ENCODE data around the gene AK3. TPM values are rescaled to one million over a fixed set of nuclear protein-coding genes. Genes with fewer than 3 reads are reported as not detected.
A peak's percentile ranks its signal among the peaks of the same experiment; 100 is the strongest.

Gene AK3
- total and polyA plus RNA-seq, 10 of the 15 experiments (the other 5 are each of a cell fraction or from before 2014, with no cell fraction given): 14.2 to 86.6 (median 43.9) TPM

DNA sequence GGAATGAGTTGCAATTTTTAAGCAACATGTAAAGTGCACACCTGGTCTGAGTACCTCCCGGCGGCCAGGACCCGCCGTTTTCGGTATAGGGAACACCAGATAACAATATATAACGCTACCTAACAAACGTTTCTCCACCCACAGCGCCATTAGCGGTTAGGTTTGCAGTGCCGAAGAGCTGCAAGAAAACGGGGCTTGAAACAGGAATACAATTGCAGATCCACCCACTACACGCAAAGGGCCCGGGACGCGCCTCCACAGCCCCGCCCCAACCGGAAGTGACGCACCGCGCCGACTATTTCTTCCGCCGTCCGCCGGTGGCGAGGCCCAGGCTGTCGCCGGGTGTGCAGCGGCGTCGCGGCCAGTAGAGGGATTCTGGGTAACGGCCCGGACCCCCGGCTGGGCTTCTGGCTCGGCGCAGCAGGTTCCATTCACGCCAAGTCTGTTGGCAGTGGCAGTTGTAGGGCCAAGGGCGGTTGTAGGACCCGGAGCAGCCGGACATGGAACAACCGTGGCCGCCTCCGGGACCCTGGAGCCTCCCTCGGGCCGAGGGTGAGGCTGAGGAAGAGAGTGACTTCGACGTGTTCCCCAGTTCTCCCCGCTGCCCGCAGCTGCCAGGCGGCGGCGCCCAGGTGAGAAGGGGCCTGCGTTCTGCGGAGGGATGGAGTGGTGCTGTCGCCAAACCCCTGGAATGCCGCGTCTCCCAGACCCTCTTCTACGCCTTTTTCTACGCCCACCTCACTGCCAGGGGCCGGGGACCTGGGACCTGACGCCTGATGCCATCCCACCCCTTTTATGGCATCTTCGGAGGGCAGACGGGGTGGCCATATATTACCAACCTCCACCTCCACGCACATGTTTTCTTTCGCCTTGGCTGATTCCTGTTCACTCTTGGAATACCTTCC, 61.5 kb downstream of the AK3 start, which contains the start of gene CDC37L1 (continued):
- TF ChIP-seq, protein P1, sequence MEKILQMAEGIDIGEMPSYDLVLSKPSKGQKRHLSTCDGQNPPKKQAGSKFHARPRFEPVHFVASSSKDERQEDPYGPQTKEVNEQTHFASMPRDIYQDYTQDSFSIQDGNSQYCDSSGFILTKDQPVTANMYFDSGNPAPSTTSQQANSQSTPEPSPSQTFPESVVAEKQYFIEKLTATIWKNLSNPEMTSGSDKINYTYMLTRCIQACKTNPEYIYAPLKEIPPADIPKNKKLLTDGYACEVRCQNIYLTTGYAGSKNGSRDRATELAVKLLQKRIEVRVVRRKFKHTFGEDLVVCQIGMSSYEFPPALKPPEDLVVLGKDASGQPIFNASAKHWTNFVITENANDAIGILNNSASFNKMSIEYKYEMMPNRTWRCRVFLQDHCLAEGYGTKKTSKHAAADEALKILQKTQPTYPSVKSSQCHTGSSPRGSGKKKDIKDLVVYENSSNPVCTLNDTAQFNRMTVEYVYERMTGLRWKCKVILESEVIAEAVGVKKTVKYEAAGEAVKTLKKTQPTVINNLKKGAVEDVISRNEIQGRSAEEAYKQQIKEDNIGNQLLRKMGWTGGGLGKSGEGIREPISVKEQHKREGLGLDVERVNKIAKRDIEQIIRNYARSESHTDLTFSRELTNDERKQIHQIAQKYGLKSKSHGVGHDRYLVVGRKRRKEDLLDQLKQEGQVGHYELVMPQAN (conservative IDR thresholded peaks at IDR 0.05): peak; percentile 53
- TF ChIP-seq, protein P2, sequence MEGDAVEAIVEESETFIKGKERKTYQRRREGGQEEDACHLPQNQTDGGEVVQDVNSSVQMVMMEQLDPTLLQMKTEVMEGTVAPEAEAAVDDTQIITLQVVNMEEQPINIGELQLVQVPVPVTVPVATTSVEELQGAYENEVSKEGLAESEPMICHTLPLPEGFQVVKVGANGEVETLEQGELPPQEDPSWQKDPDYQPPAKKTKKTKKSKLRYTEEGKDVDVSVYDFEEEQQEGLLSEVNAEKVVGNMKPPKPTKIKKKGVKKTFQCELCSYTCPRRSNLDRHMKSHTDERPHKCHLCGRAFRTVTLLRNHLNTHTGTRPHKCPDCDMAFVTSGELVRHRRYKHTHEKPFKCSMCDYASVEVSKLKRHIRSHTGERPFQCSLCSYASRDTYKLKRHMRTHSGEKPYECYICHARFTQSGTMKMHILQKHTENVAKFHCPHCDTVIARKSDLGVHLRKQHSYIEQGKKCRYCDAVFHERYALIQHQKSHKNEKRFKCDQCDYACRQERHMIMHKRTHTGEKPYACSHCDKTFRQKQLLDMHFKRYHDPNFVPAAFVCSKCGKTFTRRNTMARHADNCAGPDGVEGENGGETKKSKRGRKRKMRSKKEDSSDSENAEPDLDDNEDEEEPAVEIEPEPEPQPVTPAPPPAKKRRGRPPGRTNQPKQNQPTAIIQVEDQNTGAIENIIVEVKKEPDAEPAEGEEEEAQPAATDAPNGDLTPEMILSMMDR (IDR thresholded peaks at IDR 0.05 in 2 of 3, conservative IDR thresholded peaks at IDR 0.05 in 1 of 3; ENCODE audit: control insufficient read depth in 2 of 3, extremely low read depth in 1 of 3, insufficient read depth in 1 of 3, low read depth in 3 of 3, low read length in 3 of 3): peak; percentile 44 to 66 (median 60); a peak in 5 of 6 replicates
- TF ChIP-seq FOXK2 (IDR thresholded peaks at IDR 0.05): no peak

DNA sequence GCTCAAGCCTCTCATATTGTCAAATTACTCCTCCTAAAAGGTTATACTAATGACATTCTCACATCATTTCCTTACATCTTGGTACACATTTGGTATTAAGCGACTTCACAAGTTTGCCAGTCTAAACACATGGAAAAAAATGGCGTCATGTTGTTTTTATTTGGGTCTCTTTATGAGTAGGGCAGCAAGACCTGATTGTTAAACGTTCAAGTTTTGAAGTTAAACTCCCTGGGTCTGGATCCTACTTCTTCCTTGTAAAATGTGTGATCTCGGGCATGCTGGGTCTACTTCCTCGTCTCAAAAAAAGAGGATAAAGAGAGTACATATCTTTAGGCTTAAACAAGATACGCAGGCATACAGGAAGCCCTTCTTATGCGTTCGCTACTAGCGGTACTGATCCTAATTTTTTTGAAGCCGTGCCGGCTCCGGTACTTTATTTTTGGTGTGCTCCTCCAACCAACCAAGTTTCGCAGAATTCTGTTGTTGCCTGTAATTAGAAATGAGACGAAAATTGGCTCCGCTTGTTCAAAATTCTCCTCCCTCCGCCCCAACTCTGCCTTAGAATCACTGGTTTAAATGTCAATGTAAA, 62.2 kb downstream of the AK3 start:
- Histone ChIP-seq H3K27me3 (replicated peaks in 1 of 2; ENCODE audit: control insufficient read depth in 2 of 2, insufficient read depth in 2 of 2, low read length in 1 of 2) (no peaks in the 10 kb centered on the region), H3K9ac (ENCODE audit: control insufficient read depth, insufficient read depth, low read length) (peak overlapping the region; percentile 98), H3K79me2 (ENCODE audit: control insufficient read depth, insufficient read depth, low read length) (peaks cover 31% of the 10 kb centered on the region), H2AFZ (ENCODE audit: control insufficient read depth, low read depth, low read length) (peak overlapping the region; percentile 94), H3K4me3 (peak overlapping the region; percentile 89), H3K4me2 (ENCODE audit: control insufficient read depth, insufficient read depth) (peak overlapping the region; percentile 85), H3K27ac (ENCODE audit: control insufficient read depth, insufficient read depth) (peak overlapping the region; percentile 96), H3K36me3 (ENCODE audit: control insufficient read depth in 2 of 2, insufficient read depth in 2 of 2, low read length in 1 of 2) (no peaks in the 10 kb centered on the region), H3K9me3 (replicated peaks; ENCODE audit: control insufficient read depth, insufficient read depth, low read length) (no peaks in the 10 kb centered on the region), H4K20me1 (ENCODE audit: control insufficient read depth, insufficient read depth) (no peaks in the 10 kb centered on the region), H3K4me1 (ENCODE audit: control insufficient read depth, insufficient read depth, low read length) (peaks cover 3% of the 10 kb centered on the region; the same call in 1 of the 2 replicates)
- ChIA-PET CTCF (interaction anchor here (1.0 to 1.4 kb wide), 3 partner anchors 13 to 62 kb away, joined by 3 to 6 read pairs (median 3); partner anchors contain the start of gene AK3), RAD21 (ENCODE audit: unreplicated experiment) (interaction anchor here (0.7 kb wide), 1 partner anchor 74 kb away, joined by 3 read pairs; no protein-coding TSS in a partner anchor), POLR2A (no interaction called here), SMC1A (ENCODE audit: uncharacterized antibody, unreplicated experiment) (interaction anchor here (0.5 to 0.6 kb wide), 2 partner anchors 59 to 123 kb away, joined by 3 read pairs; no protein-coding TSS in a partner anchor)
- DNase-seq (ENCODE audit: low read depth, low spot score) (no peak), FAIRE-seq (peak; percentile 38), ATAC-seq (peak; percentile 33)
- intact Hi-C loops (cut with micrococcal nuclease; ENCODE audit: unreplicated experiment) (loop anchor here (2.0 kb wide), 1 partner anchor 62 kb away; the partner anchor contains the start of gene AK3), in situ Hi-C loops (cut with MboI) (no loop called here)
- WGBS (ENCODE audit: insufficient coverage, insufficient replicate concordance, low lambda C conversion rate, missing lambda C conversion rate): 2% methylated on average over 16 of the region's 16 CpGs
- TSS peak; percentile 96 for BruUV-seq (replicated peaks)
- TF ChIP-seq, protein P3, sequence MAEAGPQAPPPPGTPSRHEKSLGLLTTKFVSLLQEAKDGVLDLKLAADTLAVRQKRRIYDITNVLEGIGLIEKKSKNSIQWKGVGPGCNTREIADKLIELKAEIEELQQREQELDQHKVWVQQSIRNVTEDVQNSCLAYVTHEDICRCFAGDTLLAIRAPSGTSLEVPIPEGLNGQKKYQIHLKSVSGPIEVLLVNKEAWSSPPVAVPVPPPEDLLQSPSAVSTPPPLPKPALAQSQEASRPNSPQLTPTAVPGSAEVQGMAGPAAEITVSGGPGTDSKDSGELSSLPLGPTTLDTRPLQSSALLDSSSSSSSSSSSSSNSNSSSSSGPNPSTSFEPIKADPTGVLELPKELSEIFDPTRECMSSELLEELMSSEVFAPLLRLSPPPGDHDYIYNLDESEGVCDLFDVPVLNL (IDR thresholded peaks at IDR 0.05; ENCODE audit: low read depth, low read length): no peak
- TF ChIP-seq, protein P4, sequence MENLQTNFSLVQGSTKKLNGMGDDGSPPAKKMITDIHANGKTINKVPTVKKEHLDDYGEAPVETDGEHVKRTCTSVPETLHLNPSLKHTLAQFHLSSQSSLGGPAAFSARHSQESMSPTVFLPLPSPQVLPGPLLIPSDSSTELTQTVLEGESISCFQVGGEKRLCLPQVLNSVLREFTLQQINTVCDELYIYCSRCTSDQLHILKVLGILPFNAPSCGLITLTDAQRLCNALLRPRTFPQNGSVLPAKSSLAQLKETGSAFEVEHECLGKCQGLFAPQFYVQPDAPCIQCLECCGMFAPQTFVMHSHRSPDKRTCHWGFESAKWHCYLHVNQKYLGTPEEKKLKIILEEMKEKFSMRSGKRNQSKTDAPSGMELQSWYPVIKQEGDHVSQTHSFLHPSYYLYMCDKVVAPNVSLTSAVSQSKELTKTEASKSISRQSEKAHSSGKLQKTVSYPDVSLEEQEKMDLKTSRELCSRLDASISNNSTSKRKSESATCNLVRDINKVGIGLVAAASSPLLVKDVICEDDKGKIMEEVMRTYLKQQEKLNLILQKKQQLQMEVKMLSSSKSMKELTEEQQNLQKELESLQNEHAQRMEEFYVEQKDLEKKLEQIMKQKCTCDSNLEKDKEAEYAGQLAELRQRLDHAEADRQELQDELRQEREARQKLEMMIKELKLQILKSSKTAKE (IDR thresholded peaks at IDR 0.05; ENCODE audit: low read depth, poor library complexity, severe bottlenecking): no peak
- TF ChIP-seq SPI1 (IDR thresholded peaks at IDR 0.05; ENCODE audit: borderline replicate concordance, insufficient read depth, low read depth, low read length) (no peak), SIN3A (IDR thresholded peaks at IDR 0.05; ENCODE audit: low read depth, low read length) (no peak)
- TF ChIP-seq, protein P5, sequence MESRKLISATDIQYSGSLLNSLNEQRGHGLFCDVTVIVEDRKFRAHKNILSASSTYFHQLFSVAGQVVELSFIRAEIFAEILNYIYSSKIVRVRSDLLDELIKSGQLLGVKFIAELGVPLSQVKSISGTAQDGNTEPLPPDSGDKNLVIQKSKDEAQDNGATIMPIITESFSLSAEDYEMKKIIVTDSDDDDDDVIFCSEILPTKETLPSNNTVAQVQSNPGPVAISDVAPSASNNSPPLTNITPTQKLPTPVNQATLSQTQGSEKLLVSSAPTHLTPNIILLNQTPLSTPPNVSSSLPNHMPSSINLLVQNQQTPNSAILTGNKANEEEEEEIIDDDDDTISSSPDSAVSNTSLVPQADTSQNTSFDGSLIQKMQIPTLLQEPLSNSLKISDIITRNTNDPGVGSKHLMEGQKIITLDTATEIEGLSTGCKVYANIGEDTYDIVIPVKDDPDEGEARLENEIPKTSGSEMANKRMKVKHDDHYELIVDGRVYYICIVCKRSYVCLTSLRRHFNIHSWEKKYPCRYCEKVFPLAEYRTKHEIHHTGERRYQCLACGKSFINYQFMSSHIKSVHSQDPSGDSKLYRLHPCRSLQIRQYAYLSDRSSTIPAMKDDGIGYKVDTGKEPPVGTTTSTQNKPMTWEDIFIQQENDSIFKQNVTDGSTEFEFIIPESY (IDR thresholded peaks at IDR 0.05): 0 out of 2 replicates have a peak, but pooled peaks have one; percentile 16
